VCaP (cell line): ENCODE results near the gene ELK4.

ENCODE experiments used
- H3K27ac ChIP-seq: fragments of 450-650 bp; 2 replicates; pipeline ENCODE4 v1.5.1; 2017
- TF ChIP-seq, protein P1 (sequence below): fragments of 450-650 bp; conservative IDR thresholded peaks from 2 replicates; pipeline ENCODE4 v1.5.1; 2017; ENCODE audit warnings: mild to moderate bottlenecking, moderate library complexity

The ELK4 gene

DNA sequence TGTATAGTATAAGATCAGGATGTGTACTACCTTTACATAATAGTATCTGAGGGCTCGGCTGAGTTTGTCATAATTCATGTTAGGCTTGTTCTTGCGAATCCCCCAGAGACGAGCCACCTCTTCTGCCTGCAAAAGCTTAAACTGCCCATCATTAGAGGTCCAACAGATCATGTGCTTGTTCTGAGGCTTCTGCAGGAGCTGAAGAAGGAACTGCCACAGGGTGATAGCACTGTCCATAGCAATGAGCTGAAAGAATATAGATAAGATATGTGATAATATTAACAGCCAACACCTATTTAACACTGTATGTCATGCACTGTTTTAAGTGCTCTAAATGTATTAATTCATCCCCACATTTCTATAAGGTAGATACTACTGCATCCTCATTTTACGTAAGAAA, 8.2 kb downstream of the ELK4 start:
- H3K27ac ChIP-seq = no peak overlapping the region
- TF ChIP-seq, protein P1, sequence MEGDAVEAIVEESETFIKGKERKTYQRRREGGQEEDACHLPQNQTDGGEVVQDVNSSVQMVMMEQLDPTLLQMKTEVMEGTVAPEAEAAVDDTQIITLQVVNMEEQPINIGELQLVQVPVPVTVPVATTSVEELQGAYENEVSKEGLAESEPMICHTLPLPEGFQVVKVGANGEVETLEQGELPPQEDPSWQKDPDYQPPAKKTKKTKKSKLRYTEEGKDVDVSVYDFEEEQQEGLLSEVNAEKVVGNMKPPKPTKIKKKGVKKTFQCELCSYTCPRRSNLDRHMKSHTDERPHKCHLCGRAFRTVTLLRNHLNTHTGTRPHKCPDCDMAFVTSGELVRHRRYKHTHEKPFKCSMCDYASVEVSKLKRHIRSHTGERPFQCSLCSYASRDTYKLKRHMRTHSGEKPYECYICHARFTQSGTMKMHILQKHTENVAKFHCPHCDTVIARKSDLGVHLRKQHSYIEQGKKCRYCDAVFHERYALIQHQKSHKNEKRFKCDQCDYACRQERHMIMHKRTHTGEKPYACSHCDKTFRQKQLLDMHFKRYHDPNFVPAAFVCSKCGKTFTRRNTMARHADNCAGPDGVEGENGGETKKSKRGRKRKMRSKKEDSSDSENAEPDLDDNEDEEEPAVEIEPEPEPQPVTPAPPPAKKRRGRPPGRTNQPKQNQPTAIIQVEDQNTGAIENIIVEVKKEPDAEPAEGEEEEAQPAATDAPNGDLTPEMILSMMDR = no peak

DNA sequence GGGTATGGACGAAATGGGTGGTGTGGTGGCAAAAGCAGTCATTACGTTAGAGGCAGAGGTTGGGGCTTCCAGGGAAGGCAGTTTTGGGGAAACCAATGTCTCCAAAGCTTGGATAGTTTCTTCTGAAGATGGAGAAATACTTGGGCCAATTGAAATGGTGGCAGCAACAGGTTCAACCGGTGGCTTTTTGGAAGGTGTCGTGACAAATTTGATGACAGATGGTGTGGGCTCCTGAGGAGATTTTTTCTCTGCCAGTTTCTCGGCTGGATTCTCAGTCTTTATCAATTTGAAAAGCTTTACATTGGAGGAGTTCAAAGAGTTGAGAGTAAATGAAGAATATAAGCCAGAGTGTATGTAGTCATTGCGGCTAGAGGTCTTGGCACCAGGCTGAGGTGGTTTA, 11.5 kb downstream of the ELK4 start:
- TF ChIP-seq, protein P1 = no peak
- H3K27ac ChIP-seq = peak overlapping the region; percentile 95

DNA sequence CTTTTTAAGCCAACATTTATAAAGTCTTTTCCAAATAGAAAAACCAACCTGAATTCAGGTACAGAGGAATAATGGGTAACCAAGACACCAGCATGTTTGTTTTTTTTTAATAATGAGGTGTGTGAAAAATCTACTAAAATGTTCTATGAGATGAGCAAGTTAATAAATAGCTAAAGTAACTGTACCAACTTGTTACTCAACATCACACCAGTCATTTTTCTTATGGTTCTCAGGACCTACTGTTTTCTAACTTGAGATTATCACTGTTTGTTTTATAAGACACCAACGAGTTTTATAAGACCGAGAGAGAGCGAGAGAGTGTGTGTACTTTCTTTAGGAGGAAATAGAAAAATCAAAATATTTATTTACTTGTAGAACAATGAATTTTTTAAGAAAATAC, 12.4 kb downstream of the ELK4 start:
- H3K27ac ChIP-seq = peak overlapping the region; percentile 95
- TF ChIP-seq, protein P1 = no peak

DNA sequence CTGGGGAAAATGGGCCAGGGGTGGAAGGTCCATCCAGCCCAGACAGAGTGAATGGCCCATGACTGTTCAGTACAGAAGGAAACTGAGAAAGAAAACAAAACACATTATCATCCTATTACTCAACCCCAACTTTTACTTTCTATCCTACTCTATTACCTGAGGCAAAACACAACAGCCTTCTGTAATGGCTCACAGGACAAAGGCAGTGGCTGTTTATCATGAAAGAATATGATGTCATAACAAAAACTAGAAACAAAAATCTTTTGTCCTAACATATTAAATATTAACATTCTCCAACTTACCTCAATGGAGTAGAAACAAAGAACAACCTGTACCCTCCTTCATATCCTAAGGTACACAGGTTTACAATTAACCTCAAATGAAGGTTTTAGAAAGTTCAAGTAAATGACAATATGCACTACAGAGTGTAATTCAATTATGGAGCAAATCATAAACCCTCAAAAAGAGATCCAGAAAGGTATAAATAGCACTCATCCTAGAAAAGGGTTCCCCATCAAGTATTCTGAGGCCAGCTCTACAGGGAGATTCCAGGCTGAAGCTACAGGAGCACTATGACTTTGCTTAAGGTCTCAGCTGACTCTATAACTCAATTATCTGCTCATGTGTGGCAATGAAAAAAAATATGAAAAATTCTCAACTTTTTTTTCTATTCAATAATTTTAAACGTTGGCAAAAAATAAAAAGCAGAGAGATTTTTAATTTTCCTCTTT, 15.1 kb downstream of the ELK4 start:
- H3K27ac ChIP-seq = peak overlapping the region; percentile 95; the same call in 1 of the 2 replicates
- TF ChIP-seq, protein P1 = no peak

DNA sequence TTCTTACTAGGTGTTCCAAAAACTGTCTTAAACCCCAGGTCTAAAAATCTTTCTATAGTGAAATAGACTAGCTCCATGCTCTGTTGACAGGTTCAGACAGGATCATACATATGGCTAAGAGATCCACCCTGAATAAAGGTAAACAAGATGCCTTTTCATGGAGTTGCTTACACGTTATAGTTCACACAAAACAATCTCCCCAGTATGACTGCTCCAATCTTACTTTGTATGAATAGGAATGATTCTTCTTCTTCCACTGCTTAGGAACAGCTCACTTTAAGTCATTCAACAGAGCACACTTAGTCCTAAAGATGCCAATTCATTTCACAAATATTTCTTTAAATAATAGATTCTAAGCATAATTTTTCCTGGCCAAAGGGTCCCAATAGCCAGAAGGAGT, 16.0 kb downstream of the ELK4 start:
- TF ChIP-seq, protein P1 = no peak
- H3K27ac ChIP-seq = no peak overlapping the region; the same call in 1 of the 2 replicates

DNA sequence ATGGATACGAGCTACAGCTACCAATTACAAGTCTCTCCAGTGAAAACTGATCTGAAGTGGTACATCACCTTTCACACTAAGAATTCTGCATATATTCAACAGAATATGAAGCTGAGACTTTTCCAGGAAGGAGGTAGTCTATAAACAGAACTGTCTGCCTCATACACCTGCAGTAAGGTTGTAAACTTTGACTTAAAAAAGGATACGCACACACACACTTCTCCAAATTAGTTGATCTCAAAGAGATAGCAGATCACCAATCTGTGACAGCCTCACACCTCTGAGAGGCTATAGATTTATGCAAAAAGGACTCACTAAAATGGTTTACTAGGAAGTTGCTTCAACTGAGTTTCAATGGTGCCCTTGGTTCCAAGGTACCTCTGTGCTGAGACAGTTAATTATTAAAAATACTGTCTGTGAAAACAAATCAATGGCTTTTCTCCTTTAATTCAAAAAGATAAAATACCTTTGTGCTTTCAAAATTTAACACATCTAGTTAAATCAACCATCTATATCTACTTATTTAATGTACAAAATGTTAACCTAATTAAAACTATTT, 17.9 kb downstream of the ELK4 start:
- peak overlapping the region; percentile 93 for H3K27ac ChIP-seq
- TF ChIP-seq, protein P1 = no peak

DNA sequence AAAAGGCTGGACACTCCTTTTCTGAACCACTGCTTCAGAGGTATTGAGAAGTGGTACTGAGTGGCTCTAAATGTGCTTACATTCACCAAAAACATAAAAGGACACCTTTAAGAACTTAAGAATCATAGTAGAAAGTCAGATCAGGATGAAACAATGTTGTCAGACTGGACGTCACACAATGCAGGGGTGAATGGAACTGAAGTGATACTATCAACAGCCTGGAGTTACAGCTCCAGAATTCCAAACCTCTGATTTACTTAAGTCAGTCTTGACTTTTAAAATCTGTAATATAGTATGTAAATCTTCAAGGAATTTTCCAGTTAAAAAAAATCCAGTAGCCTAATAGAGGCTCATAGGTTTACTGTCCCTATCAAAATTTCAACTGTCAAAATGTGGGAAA, 19.3 kb downstream of the ELK4 start:
- TF ChIP-seq, protein P1 = no peak

More for the DNA sequence above, 19.3 kb downstream of the ELK4 start:
- H3K27ac ChIP-seq = peak overlapping the region; percentile 93
